HAP-1 (cell line): ENCODE results near the gene HELQ.

ENCODE experiments used
- DNase-seq, 2 experiments: peaks; one replicate each; pipeline ENCODE4 v3.0.0-alpha.2; 2016 to 2020; ENCODE audit warnings: low spot score in 2 of 2
- H3K27me3 ChIP-seq: fragments of 250-450 bp; sonication (Bioruptor Pico); 2 replicates; pipeline ENCODE4 v1.5.1; 2020; ENCODE audit warnings: low read depth, mild to moderate bottlenecking, moderate library complexity
- H3K36me3 ChIP-seq: fragments of 250-450 bp; sonication (Bioruptor Pico); replicated peaks from 2 replicates; pipeline ENCODE4 v1.5.1; 2020; ENCODE audit warnings: mild to moderate bottlenecking
- H3K4me1 ChIP-seq: fragments of 250-450 bp; sonication (Bioruptor Pico); 2 replicates; pipeline ENCODE4 v1.5.1; 2020; ENCODE audit warnings: mild to moderate bottlenecking
- H3K4me3 ChIP-seq: fragments of 250-450 bp; sonication (Bioruptor Pico); 2 replicates; pipeline ENCODE4 v1.5.1; 2020; ENCODE audit warnings: mild to moderate bottlenecking, moderate library complexity
- H3K9me3 ChIP-seq: fragments of 250-450 bp; sonication (Bioruptor Pico); 2 replicates; pipeline ENCODE4 v1.5.1; 2020; ENCODE audit warnings: mild to moderate bottlenecking, moderate library complexity
- in situ Hi-C: fragments of 300-500 bp; cut with MboI; formaldehyde crosslinking; loops from 3 replicates; pipeline ENCODE4 v1.14.3; 2020; ENCODE audit warnings: low sequenced_read_pairs, inconsistent platforms, mixed read lengths

The HELQ gene

GRCh38 chr4:83473423-83473822, 17.8 kb upstream of the HELQ start:
- Histone ChIP-seq H3K36me3 (peaks cover 8% of the 10 kb centered on the region), H3K9me3 (no peaks in the 10 kb centered on the region), H3K27me3 (no peaks in the 10 kb centered on the region), H3K4me3 (no peak overlapping the region), H3K4me1 (no peaks in the 10 kb centered on the region)
- no peak for DNase-seq
- in situ Hi-C loops, result no loop called here

- peak overlapping the region; percentile 76 for H3K4me3 ChIP-seq
- in situ Hi-C loops, result no loop called here
- peaks cover 43% of the 10 kb centered on the region for H3K36me3 ChIP-seq
- no peaks in the 10 kb centered on the region for H3K9me3 ChIP-seq
- peaks cover 6% of the 10 kb centered on the region for H3K4me1 ChIP-seq
- no peaks in the 10 kb centered on the region for H3K27me3 ChIP-seq
- DNase-seq, result no peak
These were observed 520 bp upstream of the HELQ start for GRCh38 chr4:83456184-83456501.

GRCh38 chr4:83454686-83455085, 937 bp downstream of the HELQ start:
- no peaks in the 10 kb centered on the region for H3K27me3 ChIP-seq
- H3K36me3 ChIP-seq, result peaks cover 32% of the 10 kb centered on the region
- no peaks in the 10 kb centered on the region for H3K9me3 ChIP-seq
- peaks cover 6% of the 10 kb centered on the region for H3K4me1 ChIP-seq
- DNase-seq, result no peak
- in situ Hi-C loops, result no loop called here
- H3K4me3 ChIP-seq, result peak overlapping the region; percentile 76

- no peak for DNase-seq
- in situ Hi-C loops, result no loop called here
- Histone ChIP-seq H3K9me3 (no peaks in the 10 kb centered on the region), H3K4me1 (no peaks in the 10 kb centered on the region), H3K4me3 (no peak overlapping the region), H3K27me3 (no peaks in the 10 kb centered on the region), H3K36me3 (peaks cover 21% of the 10 kb centered on the region)
These were observed 6.6 kb downstream of the HELQ start for GRCh38 chr4:83449009-83449408.

- Histone ChIP-seq H3K36me3 (peaks cover 36% of the 10 kb centered on the region), H3K4me3 (no peak overlapping the region), H3K4me1 (no peaks in the 10 kb centered on the region), H3K27me3 (no peaks in the 10 kb centered on the region), H3K9me3 (no peaks in the 10 kb centered on the region)
- DNase-seq, result no peak
- in situ Hi-C loops, result no loop called here
These were observed 14.7 kb downstream of the HELQ start for GRCh38 chr4:83440899-83441298.

- no peak overlapping the region for H3K4me3 ChIP-seq
- H3K4me1 ChIP-seq, result no peaks in the 10 kb centered on the region
- no peaks in the 10 kb centered on the region for H3K9me3 ChIP-seq
- H3K36me3 ChIP-seq, result peaks cover 36% of the 10 kb centered on the region
- H3K27me3 ChIP-seq, result no peaks in the 10 kb centered on the region
- DNase-seq, result no peak
- in situ Hi-C loops, result no loop called here
These were observed 15.3 kb downstream of the HELQ start for GRCh38 chr4:83440148-83440814.

GRCh38 chr4:83438719-83439118, 16.9 kb downstream of the HELQ start:
- no peak for DNase-seq
- H3K36me3 ChIP-seq, result peaks cover 27% of the 10 kb centered on the region
- H3K4me3 ChIP-seq, result no peak overlapping the region
- no peaks in the 10 kb centered on the region for H3K27me3 ChIP-seq
- in situ Hi-C loops, result no loop called here
- H3K4me1 ChIP-seq, result no peaks in the 10 kb centered on the region
- H3K9me3 ChIP-seq, result no peaks in the 10 kb centered on the region

GRCh38 chr4:83436680-83437079, 18.9 kb downstream of the HELQ start:
- no peak for DNase-seq
- in situ Hi-C loops, result no loop called here
- H3K27me3 ChIP-seq, result no peaks in the 10 kb centered on the region
- no peaks in the 10 kb centered on the region for H3K4me1 ChIP-seq
- no peaks in the 10 kb centered on the region for H3K9me3 ChIP-seq
- no peak overlapping the region for H3K4me3 ChIP-seq
- peaks cover 17% of the 10 kb centered on the region for H3K36me3 ChIP-seq

GRCh38 chr4:83431200-83431599, 24.4 kb downstream of the HELQ start:
- no peaks in the 10 kb centered on the region for H3K9me3 ChIP-seq
- H3K4me1 ChIP-seq, result no peaks in the 10 kb centered on the region; the same call in 1 of the 2 replicates
- H3K27me3 ChIP-seq, result no peaks in the 10 kb centered on the region
- in situ Hi-C loops, result no loop called here
- peaks cover under 1% of the 10 kb centered on the region for H3K36me3 ChIP-seq
- DNase-seq, result no peak
- H3K4me3 ChIP-seq, result no peak overlapping the region

- no peak for DNase-seq
- H3K4me3 ChIP-seq, result no peak overlapping the region
- peaks cover 26% of the 10 kb centered on the region for H3K36me3 ChIP-seq
- H3K9me3 ChIP-seq, result no peaks in the 10 kb centered on the region
- in situ Hi-C loops, result no loop called here
- no peaks in the 10 kb centered on the region for H3K27me3 ChIP-seq
- H3K4me1 ChIP-seq, result no peaks in the 10 kb centered on the region
These were observed 37.4 kb downstream of the HELQ start for GRCh38 chr4:83418211-83418610.

GRCh38 chr4:83417566-83417965, 38.1 kb downstream of the HELQ start:
- in situ Hi-C loops, result no loop called here
- no peaks in the 10 kb centered on the region for H3K4me1 ChIP-seq
- H3K4me3 ChIP-seq, result no peak overlapping the region
- H3K9me3 ChIP-seq, result no peaks in the 10 kb centered on the region
- peaks cover 22% of the 10 kb centered on the region for H3K36me3 ChIP-seq
- no peaks in the 10 kb centered on the region for H3K27me3 ChIP-seq
- no peak for DNase-seq

GRCh38 chr4:83413676-83414075, 41.9 kb downstream of the HELQ start:
- in situ Hi-C loops, result no loop called here

GRCh38 chr4:83408908-83409307, 46.7 kb downstream of the HELQ start:
- H3K9me3 ChIP-seq, result no peaks in the 10 kb centered on the region
- in situ Hi-C loops, result no loop called here
- no peak overlapping the region for H3K4me3 ChIP-seq
- no peaks in the 10 kb centered on the region for H3K27me3 ChIP-seq
- no peaks in the 10 kb centered on the region for H3K4me1 ChIP-seq
- DNase-seq, result no peak
- peaks cover 6% of the 10 kb centered on the region for H3K36me3 ChIP-seq

More at GRCh38 chr4:83413676-83414075, 41.9 kb downstream of the HELQ start:
- Histone ChIP-seq H3K4me1 (no peaks in the 10 kb centered on the region), H3K4me3 (no peak overlapping the region), H3K9me3 (no peaks in the 10 kb centered on the region), H3K27me3 (no peaks in the 10 kb centered on the region), H3K36me3 (peaks cover 11% of the 10 kb centered on the region)
- no peak for DNase-seq

GRCh38 chr4:83405844-83406816, 49.5 kb downstream of the HELQ start:
- Histone ChIP-seq H3K9me3 (no peaks in the 10 kb centered on the region), H3K4me3 (no peak overlapping the region), H3K4me1 (no peaks in the 10 kb centered on the region), H3K36me3 (peaks cover 6% of the 10 kb centered on the region), H3K27me3 (no peaks in the 10 kb centered on the region)
- in situ Hi-C loops, result no loop called here
- no peak for DNase-seq
